Activated gamma-delta T cell treated with anti-CD3 and anti-CD28 coated beads, Interleukin-2, amount 50 U/mL, for 16 hours (primary cell): ENCODE measurements around the gene PERM1.
"Not testable (repeated sequence)": the region's sequence is repeated elsewhere in the genome, so short reads cannot be mapped to it uniquely, and the experiment has no call there.

Source experiments
- DNase-seq: peaks from one replicate; pipeline ENCODE4 v3.0.0-alpha.2; 2020; ENCODE audit warnings: low read depth

The PERM1 gene

GRCh38 chr1:997993-998744 is 16.3 kb upstream of the PERM1 start:
- no peak for DNase-seq

DNA sequence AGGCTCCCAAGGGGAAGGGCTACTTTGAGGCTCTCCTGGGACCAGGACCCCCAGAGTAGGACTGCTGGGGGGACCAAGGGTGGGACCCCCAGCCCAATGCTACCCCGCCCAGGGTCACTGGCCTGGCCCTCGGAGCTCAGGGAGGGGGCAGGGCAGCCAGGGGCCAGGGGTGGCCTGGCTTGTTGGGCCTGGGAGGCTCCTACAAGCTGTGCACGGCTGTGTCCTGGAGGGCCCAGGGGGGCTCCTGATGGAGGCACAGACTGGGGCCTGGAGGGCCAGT is 15.8 kb upstream of the PERM1 start:
- DNase-seq, result no peak

GRCh38 chr1:996851-997712 is 15.2 kb upstream of the PERM1 start:
- no peak for DNase-seq

DNA sequence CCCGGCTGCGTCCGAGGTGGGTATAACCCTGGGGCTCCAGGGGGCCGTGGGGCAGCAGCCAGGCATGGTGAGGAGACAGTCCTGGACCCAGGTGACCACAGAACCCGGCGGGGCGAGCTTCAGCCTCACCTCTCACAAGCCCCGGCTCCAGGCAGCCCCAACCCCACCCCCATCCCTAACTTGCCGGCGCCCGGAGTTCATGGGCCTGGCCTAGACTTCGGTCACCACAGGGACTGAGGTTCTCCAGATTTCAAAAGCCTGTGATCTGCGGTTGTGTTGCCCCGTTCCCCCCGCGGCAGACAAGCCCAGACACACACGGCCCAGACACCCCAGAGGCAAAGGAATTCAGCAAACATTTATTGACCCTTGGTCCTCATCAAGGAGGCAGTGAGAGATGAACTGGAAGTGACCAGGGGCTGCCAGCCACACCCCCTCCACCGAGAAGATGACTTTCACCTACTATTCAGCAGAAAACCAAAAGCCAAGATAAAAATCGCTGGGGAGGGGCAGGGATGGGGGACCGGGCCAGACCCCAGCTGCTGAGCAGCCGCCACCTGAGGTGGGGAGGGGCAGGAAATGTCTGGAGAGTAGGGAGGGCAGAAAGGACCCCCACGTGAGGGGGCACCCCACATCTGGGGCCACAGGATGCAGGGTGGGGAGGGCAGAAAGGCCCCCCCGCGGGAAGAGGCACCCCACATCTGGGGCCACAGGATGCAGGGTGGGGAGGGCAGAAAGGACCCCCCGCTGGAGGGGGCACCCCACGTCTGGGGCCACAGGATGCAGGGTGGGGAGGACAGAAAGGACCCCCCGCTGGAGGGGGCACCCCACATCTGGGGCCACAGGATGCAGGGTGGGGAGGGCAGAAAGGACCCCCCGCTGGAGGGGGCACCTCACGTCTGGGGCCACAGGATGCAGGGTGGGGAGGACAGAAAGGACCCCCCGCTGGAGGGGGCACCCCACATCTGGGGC is 14.1 kb upstream of the PERM1 start:
- no peak for DNase-seq

DNA sequence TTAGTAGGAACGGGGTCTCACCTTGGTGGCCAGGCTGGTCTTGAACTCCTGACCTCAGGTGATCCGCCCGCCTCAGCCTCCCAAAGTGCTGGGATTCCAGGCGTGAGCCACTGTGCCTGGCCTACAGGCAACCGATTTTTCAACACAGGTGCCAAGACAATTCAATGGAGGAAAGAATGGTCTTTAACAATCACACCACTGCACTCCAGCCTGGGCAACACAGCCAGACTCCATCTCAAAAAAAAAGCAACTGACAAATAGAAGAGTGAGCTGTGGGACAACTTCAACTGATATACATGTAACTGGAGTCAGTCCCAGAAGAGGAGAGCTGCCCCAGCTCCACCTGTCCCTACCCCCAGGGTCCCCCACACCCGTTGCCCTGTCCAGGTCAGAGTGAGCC is 12.7 kb upstream of the PERM1 start:
- not testable (repeated sequence) for DNase-seq

DNA sequence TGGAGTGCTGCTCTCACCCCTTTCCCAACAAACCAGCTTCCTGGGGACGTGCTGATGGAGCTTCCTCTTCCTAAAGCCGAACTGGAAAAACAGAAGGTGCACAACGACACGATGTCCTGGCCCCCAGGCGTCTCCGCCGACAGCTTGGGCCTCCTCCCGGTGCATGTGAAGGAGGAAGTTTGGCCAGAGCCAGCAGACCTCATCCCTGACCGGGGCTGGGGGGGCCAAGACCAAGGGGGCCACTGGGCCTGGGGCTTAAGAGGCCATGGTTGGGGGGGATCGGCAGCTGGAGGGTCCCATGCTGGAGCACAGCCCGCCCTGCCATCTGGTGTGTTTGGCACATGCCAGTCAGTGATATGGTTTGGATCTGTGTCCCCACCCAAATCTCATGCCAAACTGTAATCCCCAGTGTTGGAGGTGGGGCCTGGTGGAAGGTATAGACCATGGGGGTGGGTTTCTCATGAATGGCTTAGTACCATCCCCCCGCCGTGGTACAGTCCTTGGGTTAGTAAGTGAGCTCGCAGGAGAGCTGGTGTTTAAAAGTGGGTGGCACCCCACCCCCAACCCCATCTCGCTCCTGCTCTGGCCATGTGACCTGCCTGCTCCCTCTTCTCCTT is 11.6 kb upstream of the PERM1 start:
- no peak for DNase-seq

DNA sequence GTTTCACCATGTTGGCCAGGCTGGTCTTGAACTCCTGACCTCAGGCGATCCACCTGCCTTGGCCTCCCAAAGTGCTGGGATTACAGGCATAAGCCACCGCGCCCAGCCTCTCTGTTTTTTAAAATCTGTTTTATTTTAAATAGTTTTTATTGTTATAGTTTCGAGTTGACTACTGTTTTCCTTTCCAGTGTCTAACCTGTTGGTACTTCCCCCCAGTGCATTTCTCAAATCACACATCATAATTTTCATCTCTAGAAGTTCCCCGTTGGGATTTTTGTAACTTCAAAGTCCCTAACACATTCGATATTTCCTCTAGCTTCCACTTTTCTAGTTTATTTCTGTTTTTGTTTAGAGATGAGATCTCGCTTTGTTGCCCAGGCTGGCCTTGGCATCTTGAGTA is 10.5 kb upstream of the PERM1 start:
- no peak for DNase-seq

DNA sequence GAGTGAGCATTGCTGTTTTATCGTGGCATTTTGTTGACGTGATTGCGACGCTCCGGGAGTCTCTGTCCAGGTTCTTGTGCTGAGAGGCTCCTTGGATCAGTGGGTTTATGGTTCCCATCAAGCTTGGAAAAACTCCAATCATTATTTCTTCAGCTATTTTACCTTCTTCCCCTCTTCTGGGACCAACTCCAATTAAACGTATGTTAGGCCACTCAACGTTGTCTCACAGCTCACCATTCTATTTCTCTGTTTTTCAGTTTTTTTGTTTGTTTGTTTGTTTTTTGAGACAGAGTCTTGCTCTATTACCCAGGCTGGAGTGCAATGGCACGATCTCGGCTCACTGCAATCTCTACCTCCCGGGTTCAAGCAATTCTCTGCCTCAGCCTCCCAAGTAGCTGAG is 10.0 kb upstream of the PERM1 start:
- DNase-seq, result no peak

- DNase-seq, result not testable (repeated sequence)
Observed at GRCh38 chr1:991275-991674, 9.4 kb upstream of the PERM1 start.

DNA sequence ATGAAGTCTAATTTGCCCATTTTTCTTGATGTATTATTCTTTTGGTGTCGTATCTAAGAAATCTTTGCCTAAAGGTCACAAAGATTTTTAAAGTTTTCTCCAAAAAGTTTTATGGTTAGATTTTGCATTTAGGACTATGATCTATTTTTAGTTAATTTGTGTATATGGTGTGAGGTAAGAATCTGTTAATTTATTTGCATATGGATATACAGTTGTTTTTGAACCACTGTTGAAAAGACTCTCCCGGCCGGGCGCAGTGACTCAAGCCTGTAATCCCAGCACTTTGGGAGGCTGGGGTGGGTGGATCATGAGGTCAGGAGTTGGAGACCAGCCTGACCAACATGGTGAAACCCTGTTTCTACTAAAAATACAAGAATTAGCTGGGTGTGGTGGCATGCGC is 6.2 kb upstream of the PERM1 start:
- DNase-seq, result not testable (repeated sequence)

DNA sequence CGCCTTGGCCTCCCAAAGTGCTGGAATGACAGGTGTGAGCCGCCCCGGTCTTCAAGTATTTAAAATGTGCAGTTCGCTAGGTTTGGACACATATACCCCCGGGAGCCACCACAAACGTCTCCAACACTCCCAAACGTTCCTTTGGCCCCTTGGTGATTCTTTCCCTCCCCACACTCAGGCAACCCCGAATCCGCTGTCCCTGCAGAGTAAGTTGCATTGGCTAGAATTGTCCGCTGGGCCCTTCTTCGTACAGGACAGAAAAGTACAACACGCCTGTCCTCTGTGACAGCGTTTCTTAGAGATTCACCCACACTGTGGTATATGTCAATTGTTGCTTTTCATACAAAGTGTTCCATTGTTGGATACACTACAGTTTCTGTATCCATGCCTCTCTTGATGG is 3.2 kb upstream of the PERM1 start:
- no peak for DNase-seq

DNA sequence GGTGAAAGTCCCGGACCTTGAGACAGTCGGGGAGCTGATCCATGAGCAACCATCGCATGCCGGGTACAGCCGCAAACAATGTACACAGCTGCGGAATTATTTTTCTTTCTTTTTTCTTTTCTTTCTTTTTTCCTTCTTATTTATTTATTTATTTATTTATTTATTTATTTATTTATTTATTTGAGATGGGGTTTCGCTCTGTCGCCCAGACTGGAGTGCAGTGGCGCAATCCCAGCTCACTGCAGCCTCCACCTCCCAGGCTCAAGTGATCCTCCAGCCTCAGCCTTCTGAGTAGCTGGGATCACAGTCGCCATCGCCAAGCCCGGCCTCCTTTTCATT is 2.6 kb upstream of the PERM1 start:
- DNase-seq, result no peak

- DNase-seq, result peak; percentile 51
Observed at GRCh38 chr1:983798-984475, 2.0 kb upstream of the PERM1 start.

- DNase-seq, result no peak
Observed at GRCh38 chr1:982765-983436, 1.0 kb upstream of the PERM1 start.

DNA sequence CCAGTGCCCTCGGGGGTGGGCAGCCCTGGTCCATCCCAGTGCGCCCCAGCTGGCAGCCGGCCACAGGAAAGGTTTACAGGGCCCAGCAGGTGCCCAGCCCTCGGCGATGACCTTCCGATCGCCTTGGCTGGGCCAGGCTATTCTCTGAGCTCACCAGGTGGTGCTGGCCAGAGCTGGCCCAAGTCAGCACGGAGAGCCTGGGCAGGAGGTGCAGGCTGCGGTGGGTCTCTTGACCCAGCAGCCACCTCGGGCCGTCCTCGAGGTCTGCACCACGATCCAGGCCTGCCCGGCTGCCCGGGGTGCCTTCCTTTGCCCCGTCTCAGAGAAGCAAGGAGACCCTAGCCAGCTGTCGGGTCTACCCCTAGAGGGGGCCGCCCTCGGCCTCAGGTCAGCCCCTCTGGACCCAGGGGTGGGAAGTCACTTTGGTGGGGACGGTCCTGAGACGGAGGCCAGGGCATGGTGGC is 370 bp downstream of the PERM1 start:
- no peak for DNase-seq

DNA sequence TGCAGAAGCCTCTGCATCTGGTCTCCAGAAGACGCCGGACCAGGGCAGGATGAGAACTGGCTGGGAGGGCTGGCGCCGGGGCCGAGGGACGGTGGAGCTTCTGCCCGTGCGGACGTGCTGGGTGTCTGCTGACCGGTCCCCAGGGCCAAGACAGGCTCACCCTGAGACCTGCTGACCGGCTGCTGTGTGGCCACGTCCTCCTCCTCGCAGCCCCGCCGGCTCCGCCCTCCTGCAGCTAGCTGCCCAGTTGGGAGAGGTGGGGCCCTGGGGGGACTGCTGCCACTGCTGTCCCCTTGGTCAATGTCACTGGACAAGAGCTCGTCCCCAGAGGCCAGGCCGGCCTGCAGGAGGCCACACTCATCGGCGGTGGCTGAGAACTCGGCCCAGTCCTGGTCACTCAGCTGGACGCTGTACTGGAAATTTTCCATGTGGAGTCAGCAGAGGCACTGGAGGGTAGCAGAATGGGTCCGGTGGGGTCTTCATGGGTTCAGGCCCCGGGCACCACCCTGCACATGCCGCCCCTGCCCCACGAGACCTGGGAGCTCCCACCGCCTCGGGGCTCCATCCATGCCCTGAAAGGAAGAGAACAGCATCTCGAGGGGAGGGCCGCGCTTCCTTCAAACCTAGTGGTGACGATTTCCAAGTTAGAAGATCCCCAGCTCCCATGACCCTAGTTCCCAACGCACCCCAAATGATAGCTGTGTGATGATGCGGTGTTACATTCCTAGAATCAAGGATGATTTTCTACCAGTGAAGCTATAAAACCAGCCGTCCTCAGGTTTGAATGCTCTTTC is 1.1 kb downstream of the PERM1 start:
- no peak for DNase-seq

- DNase-seq, result no peak
Observed at GRCh38 chr1:980137-980571, 1.7 kb downstream of the PERM1 start.

DNA sequence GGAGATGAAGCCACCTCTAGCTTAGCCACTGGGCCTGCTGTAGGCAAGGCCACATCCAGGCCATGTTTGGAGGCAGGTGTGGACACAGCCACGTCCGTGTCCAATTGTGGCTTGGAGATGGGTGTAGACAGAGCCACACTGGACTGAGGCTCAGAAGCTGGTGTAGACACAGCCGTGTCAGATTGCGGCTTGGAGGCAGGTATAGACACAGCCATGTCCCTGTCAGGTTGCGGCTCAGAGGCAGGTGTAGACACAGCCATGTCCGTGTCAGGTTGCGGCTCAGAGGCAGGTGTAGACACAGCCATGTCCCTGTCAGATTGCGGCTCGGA is 2.2 kb downstream of the PERM1 start:
- no peak for DNase-seq

GRCh38 chr1:978835-979743 is 2.8 kb downstream of the PERM1 start:
- no peak for DNase-seq
